ENCODE measurements around the gene RBM20. TPM values are rescaled to one million over a fixed set of nuclear protein-coding genes. Genes with fewer than 3 reads are reported as not detected.

Gene RBM20
- total RNA-seq, 1 donor from 2014 or later: 101 TPM

DNA sequence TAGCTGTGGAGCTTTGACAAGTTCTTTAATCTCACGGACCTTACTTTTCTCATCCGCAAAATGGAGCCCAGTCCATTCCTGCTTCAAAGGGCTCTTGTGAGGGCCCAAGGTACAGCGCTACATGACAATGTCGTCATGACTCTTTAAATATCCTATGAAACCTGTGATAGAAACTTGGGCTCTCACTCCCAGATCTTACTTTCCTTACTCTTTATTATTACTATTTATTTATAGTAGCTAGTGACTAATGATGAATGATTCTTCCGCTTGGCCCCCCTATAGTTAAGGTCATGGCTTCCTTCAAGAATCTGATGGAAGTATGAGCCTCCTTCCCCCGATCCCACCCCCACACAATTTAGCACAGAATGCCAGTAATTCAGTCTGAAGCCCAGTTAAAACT, 41.9 kb downstream of the RBM20 start:
- no peak for DNase-seq
- no peaks in the 10 kb centered on the region for H3K36me3 ChIP-seq
- H3K9me3 ChIP-seq (replicated peaks): peaks cover under 1% of the 10 kb centered on the region
- intact Hi-C loops (cut with micrococcal nuclease): no loop called here
- no peak for TF ChIP-seq CTCF (IDR thresholded peaks at IDR 0.05; ENCODE audit: borderline replicate concordance)
- peak overlapping the region; percentile 51 for H3K4me3 ChIP-seq
- H3K27ac ChIP-seq (replicated peaks): peak overlapping the region; percentile 88
- H3K4me1 ChIP-seq: peaks cover 62% of the 10 kb centered on the region
- no peaks in the 10 kb centered on the region for H3K27me3 ChIP-seq (ENCODE audit: low read depth)

- no peaks in the 10 kb centered on the region for H3K27me3 ChIP-seq (ENCODE audit: low read depth)
- peaks cover 8% of the 10 kb centered on the region for H3K9me3 ChIP-seq (replicated peaks)
- no peak for TF ChIP-seq CTCF (IDR thresholded peaks at IDR 0.05; ENCODE audit: borderline replicate concordance)
- intact Hi-C loops (cut with micrococcal nuclease): no loop called here
- no peak overlapping the region for H3K4me3 ChIP-seq
- H3K27ac ChIP-seq (replicated peaks): peak overlapping the region; percentile 88
- no peak for DNase-seq
- H3K36me3 ChIP-seq: no peaks in the 10 kb centered on the region
- peaks cover 55% of the 10 kb centered on the region for H3K4me1 ChIP-seq
Observed at GRCh38 chr10:110686949-110687348, 42.8 kb downstream of the RBM20 start.

DNA sequence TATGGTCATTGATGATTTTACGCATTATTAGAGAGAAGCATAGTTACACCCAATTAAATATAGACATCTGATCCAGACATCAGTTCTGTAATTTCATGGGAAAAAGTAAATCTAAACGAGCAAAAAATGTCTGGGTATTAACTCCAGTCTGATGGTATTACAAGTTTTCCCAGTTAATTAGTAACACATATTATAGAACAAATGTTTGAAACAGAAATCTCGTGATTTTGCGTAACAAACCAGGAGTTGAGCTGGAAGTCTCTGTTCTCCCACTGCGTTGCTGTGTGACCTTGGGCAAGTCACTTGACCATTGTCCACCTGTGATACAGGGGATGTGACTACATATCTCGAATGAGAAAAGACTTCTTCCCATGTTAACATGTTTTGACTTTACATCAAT, 43.3 kb downstream of the RBM20 start:
- intact Hi-C loops (cut with micrococcal nuclease): no loop called here
- DNase-seq: no peak
- peaks cover 13% of the 10 kb centered on the region for H3K9me3 ChIP-seq (replicated peaks)
- H3K4me3 ChIP-seq: no peak overlapping the region
- H3K4me1 ChIP-seq: peaks cover 51% of the 10 kb centered on the region
- no peaks in the 10 kb centered on the region for H3K36me3 ChIP-seq
- no peak for TF ChIP-seq CTCF (IDR thresholded peaks at IDR 0.05; ENCODE audit: borderline replicate concordance)
- H3K27me3 ChIP-seq (ENCODE audit: low read depth): no peaks in the 10 kb centered on the region
- peak overlapping the region; percentile 88 for H3K27ac ChIP-seq (replicated peaks)

- intact Hi-C loops (cut with micrococcal nuclease): no loop called here
Observed at GRCh38 chr10:110691139-110691538, 47.0 kb downstream of the RBM20 start.

DNA sequence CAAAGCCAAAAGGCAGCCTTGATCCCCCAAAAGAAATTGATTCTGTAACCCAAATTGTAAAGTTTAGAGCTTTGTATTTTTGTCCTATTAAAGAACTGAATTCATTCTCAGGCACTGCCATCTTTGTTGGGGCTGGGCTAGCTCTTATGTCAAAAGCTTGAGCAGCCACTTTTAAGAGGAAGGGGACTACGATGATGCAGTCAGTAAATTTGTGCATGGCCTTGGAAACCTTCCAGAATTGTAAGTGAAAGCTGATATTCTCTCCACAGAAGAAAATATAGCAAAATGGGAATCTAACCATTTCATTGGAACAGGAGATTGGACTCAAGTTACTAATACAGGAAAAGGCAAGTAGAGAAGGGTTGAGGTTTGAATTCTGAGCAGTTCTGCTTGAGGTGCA, 50.1 kb downstream of the RBM20 start:
- no peak for DNase-seq
- intact Hi-C loops (cut with micrococcal nuclease): no loop called here
- Histone ChIP-seq H3K36me3 (no peaks in the 10 kb centered on the region), H3K9me3 (replicated peaks) (peaks cover 23% of the 10 kb centered on the region), H3K27me3 (ENCODE audit: low read depth) (no peaks in the 10 kb centered on the region), H3K4me1 (peaks cover 64% of the 10 kb centered on the region), H3K4me3 (no peak overlapping the region), H3K27ac (replicated peaks) (peak overlapping the region; percentile 90)
- no peak for TF ChIP-seq CTCF (IDR thresholded peaks at IDR 0.05; ENCODE audit: borderline replicate concordance)

More at GRCh38 chr10:110691139-110691538, 47.0 kb downstream of the RBM20 start:
- peaks cover 57% of the 10 kb centered on the region for H3K4me1 ChIP-seq
- peaks cover 23% of the 10 kb centered on the region for H3K9me3 ChIP-seq (replicated peaks)
- no peak overlapping the region for H3K27ac ChIP-seq (replicated peaks)
- no peak for TF ChIP-seq CTCF (IDR thresholded peaks at IDR 0.05; ENCODE audit: borderline replicate concordance)
- no peaks in the 10 kb centered on the region for H3K36me3 ChIP-seq
- H3K27me3 ChIP-seq (ENCODE audit: low read depth): no peaks in the 10 kb centered on the region
- no peak overlapping the region for H3K4me3 ChIP-seq
- DNase-seq: no peak

Measured in left ventricle myocardium inferior (tissue), 1 donor.